Stimulated activated CD8-positive, alpha-beta memory T cell treated with anti-CD3 and anti-CD28 coated beads, Interleukin-4, amount 100 ng/mL, for 1 hour (primary cell): ENCODE measurements around the gene JOSD2.
A peak's percentile ranks its signal among the peaks of the same experiment; 100 is the strongest.
"Not testable (repeated sequence)": the region's sequence is repeated elsewhere in the genome, so short reads cannot be mapped to it uniquely, and the experiment has no call there.

Source experiments
- DNase-seq, 2 donors: peaks; one replicate each; pipeline ENCODE4 v3.0.0-alpha.2; 2020; ENCODE audit warnings: low read depth in 2 of 2, low spot score in 1 of 2

JOSD2 gene

GRCh38 chr19:50478901-50479715, 31.9 kb downstream of the JOSD2 start:
- DNase-seq, result no peak

- DNase-seq, result no peak
Measured at GRCh38 chr19:50477751-50478515, 33.1 kb downstream of the JOSD2 start.

GRCh38 chr19:50476907-50477238, 34.1 kb downstream of the JOSD2 start:
- DNase-seq, result no peak

GRCh38 chr19:50476224-50476906, 34.6 kb downstream of the JOSD2 start, which contains the start of the genes EMC10 and GARIN5A:
Gene EMC10, plus strand, starts transcription at chr19:50476507. Its CDS starts 38 bp downstream, at chr19:50476545.
Gene GARIN5A, minus strand, starts transcription at chr19:50476848. Its CDS starts 460 bp downstream, at chr19:50476388.
- DNase-seq, result peak; percentile 66 to 86

GRCh38 chr19:50475736-50476223, 35.2 kb downstream of the JOSD2 start:
- DNase-seq, result no peak

- DNase-seq, result no peak
Measured at GRCh38 chr19:50475101-50475568, 35.9 kb downstream of the JOSD2 start.

GRCh38 chr19:50473336-50473735, 37.7 kb downstream of the JOSD2 start:
- not testable (repeated sequence) for DNase-seq

- no peak for DNase-seq
Measured at GRCh38 chr19:50468818-50469217, 42.2 kb downstream of the JOSD2 start.

GRCh38 chr19:50467566-50467965, 43.4 kb downstream of the JOSD2 start:
- DNase-seq, result no peak

GRCh38 chr19:50466706-50467039, 44.3 kb downstream of the JOSD2 start:
- no peak for DNase-seq

GRCh38 chr19:50465986-50466705, 44.8 kb downstream of the JOSD2 start:
- no peak for DNase-seq

- DNase-seq, result no peak
Measured at GRCh38 chr19:50465000-50465399, 46.0 kb downstream of the JOSD2 start.

GRCh38 chr19:50464348-50464747, 46.6 kb downstream of the JOSD2 start:
- no peak for DNase-seq

- no peak for DNase-seq
Measured at GRCh38 chr19:50462970-50463369, 48.0 kb downstream of the JOSD2 start.

GRCh38 chr19:50461066-50461875, 49.7 kb downstream of the JOSD2 start:
- DNase-seq, result peak in 1 of 2 donors; percentile 28

GRCh38 chr19:50460161-50460765, 50.7 kb downstream of the JOSD2 start:
- DNase-seq, result no peak

- no peak for DNase-seq
Measured at GRCh38 chr19:50459638-50460037, 51.4 kb downstream of the JOSD2 start.

GRCh38 chr19:50459067-50459456, 51.9 kb downstream of the JOSD2 start:
- DNase-seq, result no peak

GRCh38 chr19:50458396-50459066, 52.5 kb downstream of the JOSD2 start:
- DNase-seq, result no peak
